Raji (cell line): ENCODE data around the gene ZBED6.

Experiments used
- POLR2A ChIP-seq: IDR thresholded peaks from 2 replicates; pipeline ENCODE4 v1.6.1; 2011; ENCODE audit warnings: low read depth, low read length, control low read depth; ENCODE audit not compliant: insufficient read depth

Gene ZBED6

GRCh38 chr1:203777596-203777995 is 17.8 kb upstream of the ZBED6 start:
- TF ChIP-seq POLR2A = no peak

GRCh38 chr1:203778146-203778545 is 17.3 kb upstream of the ZBED6 start:
- TF ChIP-seq POLR2A = no peak

- no peak for TF ChIP-seq POLR2A
Measured at GRCh38 chr1:203778789-203779188, 16.6 kb upstream of the ZBED6 start.

- no peak for TF ChIP-seq POLR2A
Measured at GRCh38 chr1:203781962-203782361, 13.5 kb upstream of the ZBED6 start.

GRCh38 chr1:203789966-203790365 is 5.5 kb upstream of the ZBED6 start:
- TF ChIP-seq POLR2A = no peak

- TF ChIP-seq POLR2A = no peak
Measured at GRCh38 chr1:203791498-203791897, 3.9 kb upstream of the ZBED6 start.

- TF ChIP-seq POLR2A = no peak
Measured at GRCh38 chr1:203792486-203792885, 2.9 kb upstream of the ZBED6 start.

- no peak for TF ChIP-seq POLR2A
Measured at GRCh38 chr1:203794764-203795440, 521 bp upstream of the ZBED6 start.

- TF ChIP-seq POLR2A = no peak
Measured at GRCh38 chr1:203796236-203796605, 798 bp downstream of the ZBED6 start.

- TF ChIP-seq POLR2A = no peak
Measured at GRCh38 chr1:203797216-203797615, 1.8 kb downstream of the ZBED6 start.

GRCh38 chr1:203797948-203798655 is 2.7 kb downstream of the ZBED6 start:
- TF ChIP-seq POLR2A = no peak

- TF ChIP-seq POLR2A = no peak
Measured at GRCh38 chr1:203799157-203799556, 3.7 kb downstream of the ZBED6 start.

- TF ChIP-seq POLR2A = no peak
Measured at GRCh38 chr1:203799971-203800370, 4.5 kb downstream of the ZBED6 start.

- TF ChIP-seq POLR2A = no peak
Measured at GRCh38 chr1:203805689-203806088, 10.3 kb downstream of the ZBED6 start.

GRCh38 chr1:203807196-203807595 is 11.8 kb downstream of the ZBED6 start:
- TF ChIP-seq POLR2A = no peak

- TF ChIP-seq POLR2A = no peak
Measured at GRCh38 chr1:203813581-203814341, 18.3 kb downstream of the ZBED6 start.
